Lower leg skin (tissue), 3 donors: ENCODE measurements around the gene ADA.

ENCODE experiments used
- POLR2A ChIP-seq, 2 donors: fragments of 450-650 bp; IDR thresholded peaks; one replicate each; pipeline ENCODE4 v1.6.1; 2016 to 2017; ENCODE audit warnings: antibody characterized with exemption in 2 of 2, mild to moderate bottlenecking in 1 of 2, moderate library complexity in 1 of 2
- TF ChIP-seq, protein P1 (sequence below), 3 donors: fragments of 450-650 bp; IDR thresholded peaks; one replicate each; pipeline ENCODE4 v1.5.1; 2016; ENCODE audit warnings: antibody characterized with exemption in 3 of 3, mild to moderate bottlenecking in 3 of 3, moderate library complexity in 2 of 3

DNA sequence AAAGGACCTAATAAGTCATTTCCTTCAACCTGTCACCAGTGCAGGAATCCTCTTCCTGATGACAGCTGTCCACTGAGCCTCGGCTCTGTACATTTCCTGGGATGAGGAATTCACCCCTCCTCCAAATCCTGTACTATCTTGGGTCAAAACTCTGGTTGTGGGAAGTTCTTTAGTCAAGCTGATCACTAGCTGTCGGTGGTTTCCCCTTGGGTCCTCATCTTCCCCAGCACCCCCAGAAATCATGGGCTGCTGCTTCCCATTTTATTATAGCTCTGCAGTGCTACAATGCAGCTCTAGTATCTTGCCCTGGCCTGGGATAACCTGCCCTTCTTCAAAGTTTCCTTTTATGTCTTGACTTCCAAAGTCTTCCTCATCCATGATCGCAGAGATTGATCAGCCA, 14.6 kb upstream of the ADA start:
- TF ChIP-seq, protein P1, sequence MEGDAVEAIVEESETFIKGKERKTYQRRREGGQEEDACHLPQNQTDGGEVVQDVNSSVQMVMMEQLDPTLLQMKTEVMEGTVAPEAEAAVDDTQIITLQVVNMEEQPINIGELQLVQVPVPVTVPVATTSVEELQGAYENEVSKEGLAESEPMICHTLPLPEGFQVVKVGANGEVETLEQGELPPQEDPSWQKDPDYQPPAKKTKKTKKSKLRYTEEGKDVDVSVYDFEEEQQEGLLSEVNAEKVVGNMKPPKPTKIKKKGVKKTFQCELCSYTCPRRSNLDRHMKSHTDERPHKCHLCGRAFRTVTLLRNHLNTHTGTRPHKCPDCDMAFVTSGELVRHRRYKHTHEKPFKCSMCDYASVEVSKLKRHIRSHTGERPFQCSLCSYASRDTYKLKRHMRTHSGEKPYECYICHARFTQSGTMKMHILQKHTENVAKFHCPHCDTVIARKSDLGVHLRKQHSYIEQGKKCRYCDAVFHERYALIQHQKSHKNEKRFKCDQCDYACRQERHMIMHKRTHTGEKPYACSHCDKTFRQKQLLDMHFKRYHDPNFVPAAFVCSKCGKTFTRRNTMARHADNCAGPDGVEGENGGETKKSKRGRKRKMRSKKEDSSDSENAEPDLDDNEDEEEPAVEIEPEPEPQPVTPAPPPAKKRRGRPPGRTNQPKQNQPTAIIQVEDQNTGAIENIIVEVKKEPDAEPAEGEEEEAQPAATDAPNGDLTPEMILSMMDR (IDR thresholded peaks at IDR 0.05) = no peak
- TF ChIP-seq POLR2A (IDR thresholded peaks at IDR 0.05) = no peak
